HFF-Myc (cell line): ENCODE data around the gene PRIM2.
"Not testable (repeated sequence)": the region's sequence is repeated elsewhere in the genome, so short reads cannot be mapped to it uniquely, and the experiment has no call there.

Experiments used
- DNase-seq: peaks from one replicate; pipeline ENCODE4 v3.0.0-alpha.2; 2011; ENCODE audit warnings: low read depth; ENCODE audit errors: extremely low read depth
- H3K4me3 ChIP-seq: replicated peaks from 2 replicates; pipeline ENCODE4 v1.5.1; 2011; ENCODE audit warnings: low read depth, mild to moderate bottlenecking, control low read depth, low read length
- TF ChIP-seq, protein P1 (sequence below): IDR thresholded peaks from 2 replicates; pipeline ENCODE4 v1.5.1; 2012; ENCODE audit warnings: mild to moderate bottlenecking, low read depth, low read length, control low read depth; ENCODE audit errors: missing control alignments

PRIM2 gene

DNA sequence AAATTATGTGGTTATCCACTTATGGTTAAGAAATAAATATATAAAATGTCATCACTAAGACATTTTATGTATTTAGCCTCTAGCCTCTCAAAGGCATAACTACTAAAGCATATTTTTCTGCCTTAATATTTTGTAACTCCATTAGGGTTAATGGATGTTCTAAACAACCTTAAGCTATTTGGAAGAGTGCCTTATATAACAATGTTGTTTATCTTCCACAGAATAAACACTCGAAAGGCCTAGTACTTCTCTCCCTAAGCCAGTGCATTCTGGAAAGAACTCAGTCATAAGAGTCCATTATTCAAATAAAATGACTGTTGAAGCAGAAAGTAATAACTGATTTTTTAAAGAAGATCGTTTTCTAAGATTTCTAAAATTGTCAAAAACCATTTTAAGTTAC is 15.0 kb upstream of the PRIM2 start:
- H3K4me3 ChIP-seq = no peak overlapping the region
- TF ChIP-seq, protein P1, sequence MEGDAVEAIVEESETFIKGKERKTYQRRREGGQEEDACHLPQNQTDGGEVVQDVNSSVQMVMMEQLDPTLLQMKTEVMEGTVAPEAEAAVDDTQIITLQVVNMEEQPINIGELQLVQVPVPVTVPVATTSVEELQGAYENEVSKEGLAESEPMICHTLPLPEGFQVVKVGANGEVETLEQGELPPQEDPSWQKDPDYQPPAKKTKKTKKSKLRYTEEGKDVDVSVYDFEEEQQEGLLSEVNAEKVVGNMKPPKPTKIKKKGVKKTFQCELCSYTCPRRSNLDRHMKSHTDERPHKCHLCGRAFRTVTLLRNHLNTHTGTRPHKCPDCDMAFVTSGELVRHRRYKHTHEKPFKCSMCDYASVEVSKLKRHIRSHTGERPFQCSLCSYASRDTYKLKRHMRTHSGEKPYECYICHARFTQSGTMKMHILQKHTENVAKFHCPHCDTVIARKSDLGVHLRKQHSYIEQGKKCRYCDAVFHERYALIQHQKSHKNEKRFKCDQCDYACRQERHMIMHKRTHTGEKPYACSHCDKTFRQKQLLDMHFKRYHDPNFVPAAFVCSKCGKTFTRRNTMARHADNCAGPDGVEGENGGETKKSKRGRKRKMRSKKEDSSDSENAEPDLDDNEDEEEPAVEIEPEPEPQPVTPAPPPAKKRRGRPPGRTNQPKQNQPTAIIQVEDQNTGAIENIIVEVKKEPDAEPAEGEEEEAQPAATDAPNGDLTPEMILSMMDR = no peak
- no peak for DNase-seq

DNA sequence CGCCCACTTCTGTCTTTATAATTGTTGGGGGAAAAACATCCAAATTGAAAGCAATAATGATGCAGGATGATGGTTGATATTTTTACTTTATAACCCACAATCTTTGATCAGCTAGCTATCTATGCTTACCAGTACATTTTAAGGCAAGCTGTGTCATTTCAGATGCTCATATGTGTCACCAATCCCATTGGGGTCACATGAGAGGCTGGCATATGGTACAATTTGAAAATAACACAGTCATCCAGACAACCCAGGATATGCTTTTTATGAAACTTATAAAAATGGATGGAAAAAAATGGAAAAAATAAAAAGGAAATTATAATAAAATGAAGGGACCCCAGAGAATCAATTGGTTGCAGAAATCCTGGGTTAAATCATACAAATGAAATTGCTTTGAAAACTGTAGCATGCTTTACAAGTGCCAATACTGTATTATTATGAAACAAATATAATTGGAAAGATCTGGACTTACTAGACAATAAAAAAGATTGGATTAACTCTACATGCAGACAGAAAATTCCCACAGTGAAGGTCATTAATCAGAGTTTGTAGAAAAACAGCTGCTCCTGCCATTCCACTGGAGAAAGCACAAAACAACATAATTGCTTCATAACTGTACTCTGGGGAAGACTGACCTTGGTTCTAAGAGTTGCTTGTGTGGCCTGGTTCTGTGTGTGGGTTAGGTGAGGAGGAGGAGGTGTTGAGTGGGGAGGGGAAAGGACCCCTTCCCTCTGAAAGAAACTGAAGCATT is 13.3 kb upstream of the PRIM2 start:
- H3K4me3 ChIP-seq = no peak overlapping the region
- TF ChIP-seq, protein P1 = no peak
- DNase-seq = no peak

DNA sequence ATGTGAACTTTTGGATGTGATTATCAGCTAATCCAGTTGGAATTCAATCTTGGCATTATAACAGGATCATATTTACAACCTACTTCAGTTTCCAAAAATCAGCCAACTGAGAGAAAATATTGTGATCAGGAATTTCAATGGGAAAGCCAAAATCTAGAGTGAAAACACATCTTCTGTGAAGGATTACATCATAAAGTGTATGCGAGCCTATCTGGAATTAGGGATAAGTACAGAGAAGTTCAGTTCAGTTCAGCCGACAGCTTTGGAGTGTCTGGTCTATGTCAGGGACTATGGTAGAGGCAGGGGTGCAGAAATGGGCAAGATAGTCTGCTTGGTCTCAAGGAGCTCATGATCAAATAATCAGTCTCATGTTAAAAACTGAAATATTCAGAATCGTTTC is 12.3 kb upstream of the PRIM2 start:
- H3K4me3 ChIP-seq = no peak overlapping the region
- TF ChIP-seq, protein P1 = no peak
- DNase-seq = no peak

DNA sequence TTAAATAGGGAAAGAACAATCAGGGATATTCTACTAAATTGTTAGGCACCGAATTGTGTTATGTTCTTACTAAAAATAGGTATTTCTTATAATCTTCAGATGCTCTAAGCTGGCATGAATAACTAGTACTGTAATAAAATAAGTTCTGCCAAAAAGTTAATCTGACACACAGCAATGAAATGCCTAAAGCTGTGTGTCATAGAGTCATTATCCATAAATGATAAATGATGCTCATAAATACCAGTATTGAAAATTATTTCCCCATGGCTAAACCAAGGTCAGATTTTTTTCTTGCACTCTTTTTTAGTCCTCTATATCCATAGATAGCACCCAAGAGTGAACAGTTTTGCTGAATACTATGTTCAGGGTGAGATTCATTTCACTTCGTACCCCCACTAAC is 11.7 kb upstream of the PRIM2 start:
- DNase-seq = no peak
- TF ChIP-seq, protein P1 = no peak
- H3K4me3 ChIP-seq = no peak overlapping the region

DNA sequence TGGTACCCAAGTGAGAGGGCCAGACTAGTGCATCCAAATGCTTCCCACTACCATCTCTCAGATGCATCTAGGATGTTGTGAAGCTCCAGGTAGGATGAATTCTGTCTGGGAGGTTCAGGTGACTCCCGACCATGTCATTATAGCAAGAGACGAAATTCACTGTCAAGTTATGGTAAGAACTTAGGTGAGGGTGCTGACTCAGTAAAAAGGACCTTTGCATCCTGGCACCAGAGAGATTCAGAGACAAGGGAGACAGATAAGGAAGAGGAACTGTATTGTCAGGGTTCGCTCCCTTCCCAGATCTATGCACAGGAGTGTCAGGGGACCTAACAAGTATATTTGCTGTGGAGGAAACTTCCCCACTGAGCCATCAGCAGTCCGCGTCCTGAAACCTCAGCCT is 11.2 kb upstream of the PRIM2 start:
- DNase-seq = no peak
- TF ChIP-seq, protein P1 = no peak

DNA sequence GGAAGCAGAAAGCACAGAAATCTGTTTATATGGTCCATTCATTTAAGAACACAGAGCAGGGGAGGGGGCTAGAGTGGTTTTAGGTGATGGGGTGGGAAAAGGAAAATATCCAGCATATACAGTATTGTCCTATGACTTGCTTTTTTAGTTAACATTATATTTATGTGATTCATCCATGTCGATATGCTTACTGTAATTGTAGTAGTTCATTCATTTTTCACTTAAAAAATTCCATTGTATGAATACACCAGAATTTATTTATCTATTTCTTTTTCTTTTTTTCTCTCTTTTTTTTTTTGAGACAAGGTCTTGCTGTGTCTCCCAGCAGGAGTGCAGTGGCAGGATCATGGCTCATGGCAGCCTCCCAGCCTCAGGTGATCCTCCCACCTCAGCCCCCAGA is 9.6 kb upstream of the PRIM2 start:
- H3K4me3 ChIP-seq = no peak overlapping the region
- DNase-seq = no peak
- TF ChIP-seq, protein P1 = no peak

More for the DNA sequence above, 11.2 kb upstream of the PRIM2 start:
- H3K4me3 ChIP-seq = no peak overlapping the region

DNA sequence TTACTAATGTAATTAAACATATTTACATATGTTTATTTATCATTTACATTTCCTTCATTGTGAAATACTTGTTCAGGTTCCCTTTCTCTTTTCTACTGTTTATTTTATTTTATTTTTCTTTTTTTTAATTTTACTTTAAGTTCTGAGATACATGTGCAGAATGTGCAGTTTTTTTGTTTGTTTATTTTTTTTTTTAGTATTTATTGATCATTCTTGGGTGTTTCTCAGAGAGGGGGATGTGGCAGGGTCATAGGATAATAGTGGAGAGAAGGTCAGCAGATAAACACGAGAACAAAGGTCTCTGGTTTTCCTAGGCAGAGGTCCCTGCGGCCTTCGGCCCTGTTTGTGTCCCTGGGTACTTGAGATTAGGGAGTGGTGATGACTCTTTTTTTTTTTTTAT is 8.7 kb upstream of the PRIM2 start:
- not testable (repeated sequence) for H3K4me3 ChIP-seq, DNase-seq

DNA sequence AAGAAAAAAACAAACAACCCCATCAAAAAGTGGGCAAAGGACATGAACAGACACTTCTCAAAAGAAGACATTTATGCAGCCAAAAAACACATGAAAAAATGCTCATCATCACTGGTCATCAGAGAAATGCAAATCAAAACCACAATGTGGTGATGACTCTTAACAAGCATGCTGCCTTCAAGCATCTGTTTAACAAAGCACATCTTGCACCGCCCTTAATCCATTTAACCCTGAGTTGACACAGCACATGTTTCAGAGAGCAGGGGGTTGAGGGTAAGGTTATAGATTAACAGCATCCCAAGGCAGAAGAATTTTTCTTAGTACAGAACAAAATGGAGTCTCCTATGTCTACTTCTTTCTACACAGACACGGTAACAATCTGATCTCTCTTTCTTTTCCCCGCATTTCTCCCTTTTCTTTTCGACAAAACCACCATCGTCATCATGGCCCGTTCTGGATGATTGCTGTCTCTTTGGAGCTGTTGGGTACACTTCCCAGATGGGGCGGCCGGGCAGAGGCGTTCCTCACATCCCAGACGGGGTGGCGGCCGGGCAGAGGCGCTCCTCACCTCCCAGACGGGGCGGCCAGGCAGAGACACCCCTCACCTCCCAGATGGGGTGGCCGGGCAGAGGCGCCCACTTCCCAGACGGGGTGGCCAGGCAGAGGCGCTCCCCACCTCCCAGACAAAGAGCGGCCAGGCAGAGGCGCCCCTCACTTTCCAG is 7.2 kb upstream of the PRIM2 start:
- H3K4me3 ChIP-seq, DNase-seq: not testable (repeated sequence)
